ENCODE data around the gene SLC6A20. TPM values are rescaled to one million over a fixed set of nuclear protein-coding genes. Genes with fewer than 3 reads are reported as not detected.

Gene SLC6A20
- polyA plus RNA-seq, 1 donor (not counting 4 experiments of a cell fraction or from before 2014, with no cell fraction given): 0.34 TPM

- H3K27ac ChIP-seq (ENCODE audit: control insufficient read depth, insufficient read depth, low read length): no peak overlapping the region
- H3K9ac ChIP-seq (ENCODE audit: control insufficient read depth, extremely low read depth, insufficient read depth, low read length): no peak overlapping the region
- H3K79me2 ChIP-seq (ENCODE audit: control insufficient read depth, insufficient read depth, low read length): no peaks in the 10 kb centered on the region
- H3K4me1 ChIP-seq (ENCODE audit: control insufficient read depth, extremely low read depth, insufficient read depth, low read length): no peaks in the 10 kb centered on the region
- no peak for DNase-seq (ENCODE audit: low read depth, low spot score)
- no peaks in the 10 kb centered on the region for H3K36me3 ChIP-seq (ENCODE audit: control insufficient read depth in 2 of 2, extremely low read depth in 1 of 2, insufficient read depth in 2 of 2, low read length in 2 of 2)
- no peak for TF ChIP-seq CTCF (optimal IDR thresholded peaks at IDR 0.05 in 1 of 3, IDR thresholded peaks at IDR 0.05 in 1 of 3, conservative IDR thresholded peaks at IDR 0.05 in 1 of 3; ENCODE audit: extremely low read depth in 1 of 3, insufficient read depth in 2 of 3, low read length in 3 of 3)
- no peak overlapping the region for H3K4me2 ChIP-seq (ENCODE audit: control insufficient read depth, extremely low read depth, insufficient read depth, low read depth, low read length)
- H3K9me1 ChIP-seq (ENCODE audit: control insufficient read depth, extremely low read depth, insufficient read depth, low read length): no peaks in the 10 kb centered on the region
- H3K27me3 ChIP-seq (ENCODE audit: control insufficient read depth, extremely low read depth, insufficient read depth, low read length): peaks cover 30% of the 10 kb centered on the region
- FAIRE-seq: no peak
- H2AFZ ChIP-seq (ENCODE audit: control insufficient read depth, low read length): no peak overlapping the region
- dilution Hi-C loops (cut with MboI; ENCODE audit: extremely low pct_ligation_motif_present, low sequenced_read_pairs): no loop called here
- no peaks in the 10 kb centered on the region for H3K9me3 ChIP-seq (ENCODE audit: control insufficient read depth, low read depth, low read length)
- H3K4me3 ChIP-seq (ENCODE audit: control insufficient read depth in 2 of 3, extremely low read depth in 1 of 3, insufficient read depth in 2 of 3, low read depth in 1 of 3, low read length in 3 of 3): no peak overlapping the region
- no peaks in the 10 kb centered on the region for H4K20me1 ChIP-seq (ENCODE audit: control insufficient read depth, extremely low read depth, insufficient read depth, low read length)
These were observed 20.1 kb downstream of the SLC6A20 start for GRCh38 chr3:45776301-45776595.

- Histone ChIP-seq H3K9ac (ENCODE audit: control insufficient read depth, extremely low read depth, insufficient read depth, low read length) (no peak overlapping the region), H3K4me1 (ENCODE audit: control insufficient read depth, extremely low read depth, insufficient read depth, low read length) (no peaks in the 10 kb centered on the region), H4K20me1 (ENCODE audit: control insufficient read depth, extremely low read depth, insufficient read depth, low read length) (no peaks in the 10 kb centered on the region), H3K9me1 (ENCODE audit: control insufficient read depth, extremely low read depth, insufficient read depth, low read length) (no peaks in the 10 kb centered on the region), H3K27me3 (ENCODE audit: control insufficient read depth, extremely low read depth, insufficient read depth, low read length) (peaks cover 29% of the 10 kb centered on the region), H3K4me2 (ENCODE audit: control insufficient read depth, extremely low read depth, insufficient read depth, low read depth, low read length) (no peak overlapping the region), H3K9me3 (ENCODE audit: control insufficient read depth, low read depth, low read length) (no peaks in the 10 kb centered on the region), H3K4me3 (ENCODE audit: control insufficient read depth in 2 of 3, extremely low read depth in 1 of 3, insufficient read depth in 2 of 3, low read depth in 1 of 3, low read length in 3 of 3) (no peak overlapping the region), H3K36me3 (ENCODE audit: control insufficient read depth in 2 of 2, extremely low read depth in 1 of 2, insufficient read depth in 2 of 2, low read length in 2 of 2) (no peaks in the 10 kb centered on the region), H3K79me2 (ENCODE audit: control insufficient read depth, insufficient read depth, low read length) (no peaks in the 10 kb centered on the region), H2AFZ (ENCODE audit: control insufficient read depth, low read length) (no peak overlapping the region), H3K27ac (ENCODE audit: control insufficient read depth, insufficient read depth, low read length) (no peak overlapping the region)
- dilution Hi-C loops (cut with MboI; ENCODE audit: extremely low pct_ligation_motif_present, low sequenced_read_pairs): no loop called here
- no peak for FAIRE-seq
- no peak for DNase-seq (ENCODE audit: low read depth, low spot score)
- TF ChIP-seq EZH2 (IDR thresholded peaks at IDR 0.05; ENCODE audit: low read length): no peak
- TF ChIP-seq CTCF (optimal IDR thresholded peaks at IDR 0.05 in 1 of 3, IDR thresholded peaks at IDR 0.05 in 1 of 3, conservative IDR thresholded peaks at IDR 0.05 in 1 of 3; ENCODE audit: extremely low read depth in 1 of 3, insufficient read depth in 2 of 3, low read length in 3 of 3): no peak
These were observed 20.6 kb downstream of the SLC6A20 start for GRCh38 chr3:45775571-45776300.

Measured in keratinocyte (primary cell).